ENCODE measurements around the gene OGDH.

OGDH gene

GRCh38 chr7:44673771-44674170 lies 67.3 kb downstream of the OGDH start:
- TF ChIP-seq CTCF (IDR thresholded peaks at IDR 0.05; ENCODE audit: borderline replicate concordance, insufficient read depth, low read depth, low read length), result no peak
- no peak overlapping the region for H3K4me3 ChIP-seq (ENCODE audit: low read depth, low read length)

GRCh38 chr7:44674381-44674780 lies 68.0 kb downstream of the OGDH start:
- no peak overlapping the region for H3K4me3 ChIP-seq (ENCODE audit: low read depth, low read length)
- TF ChIP-seq CTCF (IDR thresholded peaks at IDR 0.05; ENCODE audit: borderline replicate concordance, insufficient read depth, low read depth, low read length), result no peak

GRCh38 chr7:44676776-44677175 lies 70.3 kb downstream of the OGDH start:
- no peak overlapping the region for H3K4me3 ChIP-seq (ENCODE audit: low read depth, low read length)
- no peak for TF ChIP-seq CTCF (IDR thresholded peaks at IDR 0.05; ENCODE audit: borderline replicate concordance, insufficient read depth, low read depth, low read length)

- H3K4me3 ChIP-seq (ENCODE audit: low read depth, low read length), result no peak overlapping the region
- TF ChIP-seq CTCF (IDR thresholded peaks at IDR 0.05; ENCODE audit: borderline replicate concordance, insufficient read depth, low read depth, low read length), result no peak
Observed at GRCh38 chr7:44678101-44678470, 71.7 kb downstream of the OGDH start.

GRCh38 chr7:44678471-44679179 lies 72.2 kb downstream of the OGDH start:
- H3K4me3 ChIP-seq (ENCODE audit: low read depth, low read length), result no peak overlapping the region
- TF ChIP-seq CTCF (IDR thresholded peaks at IDR 0.05; ENCODE audit: borderline replicate concordance, insufficient read depth, low read depth, low read length), result no peak

GRCh38 chr7:44681645-44682044 lies 75.2 kb downstream of the OGDH start:
- no peak for TF ChIP-seq CTCF (IDR thresholded peaks at IDR 0.05; ENCODE audit: borderline replicate concordance, insufficient read depth, low read depth, low read length)
- no peak overlapping the region for H3K4me3 ChIP-seq (ENCODE audit: low read depth, low read length)

GRCh38 chr7:44685723-44686122 lies 79.3 kb downstream of the OGDH start:
- TF ChIP-seq CTCF (IDR thresholded peaks at IDR 0.05; ENCODE audit: borderline replicate concordance, insufficient read depth, low read depth, low read length), result no peak
- no peak overlapping the region for H3K4me3 ChIP-seq (ENCODE audit: low read depth, low read length)
